Colonic mucosa (tissue), 4 donors: Measurements from ENCODE around the gene METTL4. TPM values are rescaled to one million over a fixed set of nuclear protein-coding genes. Genes with fewer than 3 reads are reported as not detected.

ENCODE experiments used
- DNase-seq: peaks from one replicate; pipeline ENCODE4 v3.0.0-alpha.2; 2020
- H3K27ac ChIP-seq: fragments of 200-600 bp; one replicate; pipeline ENCODE4 v1.8.0; 2021
- H3K27me3 ChIP-seq: fragments of 200-600 bp; one replicate; pipeline ENCODE4 v1.8.0; 2021
- H3K36me3 ChIP-seq: fragments of 200-600 bp; one replicate; pipeline ENCODE4 v1.8.0; 2021
- H3K4me1 ChIP-seq: fragments of 200-600 bp; one replicate; pipeline ENCODE4 v1.8.0; 2021; ENCODE audit warnings: mild to moderate bottlenecking
- H3K4me3 ChIP-seq: fragments of 200-600 bp; one replicate; pipeline ENCODE4 v1.8.0; 2021
- H3K9ac ChIP-seq, 2 donors: one replicate each; pipeline ENCODE4 v1.7.0; 2013; ENCODE audit warnings: control low read depth in 2 of 2, low read depth in 2 of 2, low read length in 2 of 2
- H3K9me3 ChIP-seq: fragments of 200-600 bp; one replicate; pipeline ENCODE4 v1.8.0; 2021
- CTCF ChIP-seq: fragments of 200-600 bp; IDR thresholded peaks from one replicate; pipeline ENCODE4 v1.8.0; 2022; ENCODE audit warnings: antibody characterized with exemption, mild to moderate bottlenecking
- intact Hi-C: fragments of 100-400 bp; cut with DNase I; formaldehyde crosslinking; loops from one replicate; pipeline ENCODE4 v1.14.1; 2022
- total RNA-seq, 2 donors: library from RNA; stranded (reverse); fragmentation: NEBNext Ultra II Directional in 1 of 2; extraction: Animal tissue kit (Norgen Biotek cat#: 25700) in 1 of 2; gene quantifications; one replicate each; pipeline ENCODE4 v1.2.1, GENCODE V29; 2021
- donor health status: healthy.
- donor health status: DM: no; HTN: no; CAD: no.
- donor health status: DM: no; HTN: no; CAD: no.

METTL4 gene
- 1 to 10 TPM; 7.2 to 8.2 TPM for total RNA-seq

GRCh38 chr18:2571200-2572170 is at the start of gene METTL4, which contains the start of gene NDC80:
METTL4 (minus strand) TSS chr18:2571505; CDS start chr18:2567216, 4,289 bp downstream.
NDC80 (plus strand) TSS chr18:2571557; CDS start chr18:2572986, 1,429 bp downstream.
- DNase-seq = peak; percentile 89
- intact Hi-C loops = loop anchor here (5.0 kb wide), 1 partner anchor 86 kb away; the partner anchor contains the start of gene SMCHD1
- peak within 1 kb of the TSS; percentile 41 for H3K4me3 ChIP-seq
- peak within 1 kb of the TSS; percentile 86 to 95 for H3K9ac ChIP-seq
- H3K27ac ChIP-seq = peak within 1 kb of the TSS; percentile 87
- no peaks in the 10 kb centered on the region for H3K27me3 ChIP-seq
- no peaks in the 10 kb centered on the region for H3K9me3 ChIP-seq
- peaks cover 4% of the 10 kb centered on the region for H3K4me1 ChIP-seq
- no peaks in the 10 kb centered on the region for H3K36me3 ChIP-seq
- no peak for TF ChIP-seq CTCF

- Histone ChIP-seq H3K9ac (no peak overlapping the region), H3K4me1 (no peaks in the 10 kb centered on the region), H3K27me3 (no peaks in the 10 kb centered on the region), H3K27ac (no peak overlapping the region), H3K4me3 (no peak overlapping the region), H3K36me3 (no peaks in the 10 kb centered on the region), H3K9me3 (no peaks in the 10 kb centered on the region)
- no peak for DNase-seq
- intact Hi-C loops = no loop called here
- TF ChIP-seq CTCF = no peak
Measured at GRCh38 chr18:2618009-2618408, 46.7 kb upstream of the METTL4 start.

GRCh38 chr18:2617401-2617998 is 46.2 kb upstream of the METTL4 start:
- Histone ChIP-seq H3K4me1 (no peaks in the 10 kb centered on the region), H3K4me3 (no peak overlapping the region), H3K36me3 (no peaks in the 10 kb centered on the region), H3K9ac (no peak overlapping the region), H3K27ac (no peak overlapping the region), H3K27me3 (no peaks in the 10 kb centered on the region), H3K9me3 (no peaks in the 10 kb centered on the region)
- intact Hi-C loops = no loop called here
- no peak for DNase-seq
- no peak for TF ChIP-seq CTCF

GRCh38 chr18:2612996-2613395 is 41.7 kb upstream of the METTL4 start:
- Histone ChIP-seq H3K9ac (no peak overlapping the region), H3K27ac (no peak overlapping the region), H3K27me3 (no peaks in the 10 kb centered on the region), H3K9me3 (no peaks in the 10 kb centered on the region), H3K36me3 (no peaks in the 10 kb centered on the region), H3K4me1 (no peaks in the 10 kb centered on the region), H3K4me3 (no peak overlapping the region)
- no peak for DNase-seq
- intact Hi-C loops = no loop called here
- no peak for TF ChIP-seq CTCF

- H3K36me3 ChIP-seq = no peaks in the 10 kb centered on the region
- H3K27ac ChIP-seq = no peak overlapping the region
- intact Hi-C loops = no loop called here
- no peaks in the 10 kb centered on the region for H3K4me1 ChIP-seq
- H3K9me3 ChIP-seq = no peaks in the 10 kb centered on the region
- TF ChIP-seq CTCF = no peak
- no peak overlapping the region for H3K4me3 ChIP-seq
- no peak for DNase-seq
- no peak overlapping the region for H3K9ac ChIP-seq
- H3K27me3 ChIP-seq = no peaks in the 10 kb centered on the region
Measured at GRCh38 chr18:2610549-2610948, 39.2 kb upstream of the METTL4 start.
